Endothelial cell of umbilical vein (primary cell): Measurements from ENCODE around the gene PER1. TPM values are rescaled to one million over a fixed set of nuclear protein-coding genes. Genes with fewer than 3 reads are reported as not detected.

ENCODE experiments used
- BruUV-seq: library from RNA; stranded (reverse); fragments of 400-500 nt; replicated peaks from 2 replicates; lab custom pipeline; 2021; lab: Mats Ljungman, UMichigan
- CTCF ChIA-PET: fragments of 300-600, 350-600 bp; sonication (Branson Sonifier 250); formaldehyde crosslinking; loops from one replicate; lab custom pipeline; 2021; ENCODE audit warnings: antibody characterized with exemption, inconsistent platforms; lab: Charles Lee
- POLR2A ChIA-PET: fragments of 300-600, 350-600 bp; sonication (Branson Sonifier 250); formaldehyde crosslinking; loops from one replicate; lab custom pipeline; 2021; ENCODE audit warnings: antibody characterized with exemption, inconsistent platforms; lab: Charles Lee
- DNase-seq: peaks from one replicate; pipeline ENCODE4 v3.0.0-alpha.2; 2011; ENCODE audit warnings: low read depth, low spot score
- FAIRE-seq: peaks from 2 replicates; lab custom pipeline; 2011; peaks lifted over from hg19 to GRCh38; lab: Jason Lieb, UNC
- H2AFZ ChIP-seq: 2 replicates; pipeline ENCODE4 v1.6.0; 2012; ENCODE audit warnings: low read depth, low read length, control low read depth, inconsistent platforms
- H3K27ac ChIP-seq: 2 replicates; pipeline ENCODE4 v1.5.1; 2011; ENCODE audit warnings: low read depth, mild to moderate bottlenecking, control low read depth, low read length, moderate library complexity; ENCODE audit not compliant: insufficient read depth
- H3K27me3 ChIP-seq, 2 experiments: 2 replicates each; pipeline versions ENCODE4 v1.6.0 to v1.6.1; 2011; ENCODE audit warnings: low read length in 2 of 2, mixed read lengths in 1 of 2; ENCODE audit not compliant: control insufficient read depth in 2 of 2, insufficient read depth in 2 of 2
- H3K36me3 ChIP-seq, 2 experiments: 2 replicates in 1 of 2; 3 replicates in 1 of 2; pipeline ENCODE4 v1.5.1; 2011; ENCODE audit warnings: low read length in 2 of 2, mild to moderate bottlenecking in 1 of 2, moderate library complexity in 1 of 2; ENCODE audit not compliant: control insufficient read depth in 2 of 2, insufficient read depth in 2 of 2; ENCODE audit errors: extremely low read depth in 1 of 2
- H3K4me1 ChIP-seq: 3 replicates; pipeline ENCODE4 v1.5.1; 2011; ENCODE audit warnings: mild to moderate bottlenecking, low read length; ENCODE audit not compliant: control insufficient read depth, insufficient read depth; ENCODE audit errors: extremely low read depth
- H3K4me2 ChIP-seq: 2 replicates; pipeline ENCODE4 v1.6.1; 2011; ENCODE audit warnings: low read length, control low read depth, mixed read lengths; ENCODE audit not compliant: insufficient read depth
- H3K4me3 ChIP-seq, 3 experiments: fragments of 200-600 bp in 1 of 3; sonication (generic), shearing (Covaris generic) in 1 of 3; replicated peaks in 1 of 3; 2 replicates each; pipeline ENCODE4 v1.5.1; 2011 to 2016; ENCODE audit warnings: control low read depth in 3 of 3, low read length in 3 of 3, mild to moderate bottlenecking in 2 of 3, inconsistent platforms in 1 of 3, low read depth in 1 of 3, moderate library complexity in 1 of 3; ENCODE audit not compliant: insufficient read depth in 1 of 3
- H3K79me2 ChIP-seq: 2 replicates; pipeline ENCODE4 v1.6.0; 2012; ENCODE audit warnings: low read length, inconsistent platforms; ENCODE audit not compliant: control insufficient read depth, insufficient read depth
- H3K9ac ChIP-seq: replicated peaks from 2 replicates; pipeline ENCODE3; 2011; ENCODE audit warnings: low read length, control low read depth; ENCODE audit not compliant: insufficient read depth; ENCODE audit errors: extremely low read depth
- H3K9me1 ChIP-seq: replicated peaks from 3 replicates; pipeline ENCODE4 v1.6.0; 2011; ENCODE audit warnings: mild to moderate bottlenecking, low read length; ENCODE audit not compliant: control insufficient read depth, insufficient read depth; ENCODE audit errors: extremely low read depth
- H3K9me3 ChIP-seq: replicated peaks from 2 replicates; pipeline ENCODE4 v1.5.1; 2012; ENCODE audit warnings: low read length, inconsistent platforms; ENCODE audit not compliant: control insufficient read depth, insufficient read depth
- H4K20me1 ChIP-seq: replicated peaks from 2 replicates; pipeline ENCODE3; 2011; ENCODE audit warnings: mild to moderate bottlenecking, low read length; ENCODE audit not compliant: control insufficient read depth, insufficient read depth; ENCODE audit errors: extremely low read depth
- CTCF ChIP-seq, 2 donors: IDR thresholded peaks; 1 replicate in 1 of 2; 2 replicates in 1 of 2; pipeline ENCODE4 v1.5.1; 2011; ENCODE audit warnings: low read length in 2 of 2, mild to moderate bottlenecking in 2 of 2, moderate library complexity in 2 of 2, control low read depth in 1 of 2, inconsistent platforms in 1 of 2, low read depth in 1 of 2; ENCODE audit not compliant: insufficient read depth in 1 of 2; ENCODE audit errors: extremely low read depth in 1 of 2
- EZH2 ChIP-seq: IDR thresholded peaks from 2 replicates; pipeline ENCODE4 v1.6.1; 2012; ENCODE audit warnings: borderline replicate concordance, low read depth, mild to moderate bottlenecking, moderate library complexity, low read length, inconsistent platforms; ENCODE audit not compliant: severe bottlenecking
- FOS ChIP-seq: IDR thresholded peaks from 2 replicates; pipeline ENCODE4 v1.6.1; 2011; ENCODE audit warnings: mild to moderate bottlenecking, low read length, moderate library complexity, borderline replicate concordance; ENCODE audit not compliant: insufficient read depth
- GATA2 ChIP-seq: IDR thresholded peaks from 2 replicates; pipeline ENCODE4 v1.7.0; 2011; ENCODE audit warnings: low read depth, mild to moderate bottlenecking, moderate library complexity, mixed read lengths, low read length; ENCODE audit not compliant: insufficient read length, insufficient read depth
- JUN ChIP-seq: IDR thresholded peaks from 2 replicates; pipeline ENCODE4 v1.6.1; 2011; ENCODE audit warnings: borderline replicate concordance, low read depth; ENCODE audit not compliant: insufficient read length, insufficient read depth
- MAX ChIP-seq: IDR thresholded peaks from 2 replicates; pipeline ENCODE4 v1.6.1; 2011; ENCODE audit not compliant: insufficient read depth, insufficient read length
- MYC ChIP-seq: IDR thresholded peaks from one replicate; pipeline ENCODE4 v1.6.1; 2011; ENCODE audit warnings: mild to moderate bottlenecking, low read depth, low read length
- POLR2A ChIP-seq: IDR thresholded peaks from 2 replicates; pipeline ENCODE4 v1.6.1; 2012; ENCODE audit warnings: low read depth, mild to moderate bottlenecking, control low read depth, low read length
- POLR2AphosphoS5 ChIP-seq: IDR thresholded peaks from 2 replicates; pipeline ENCODE4 v1.6.1; 2012; ENCODE audit warnings: low read depth, mild to moderate bottlenecking, control low read depth, low read length, moderate library complexity; ENCODE audit not compliant: insufficient read depth
- dilution Hi-C: fragments of 300-500 bp; cut with MboI; formaldehyde crosslinking; loops from one replicate; pipeline ENCODE4 v1.15.0; 2019; ENCODE audit warnings: low sequenced_read_pairs; ENCODE audit not compliant: extremely low pct_ligation_motif_present
- intact Hi-C: fragments of 100-400 bp; cut with micrococcal nuclease; formaldehyde crosslinking; loops from one replicate; pipeline ENCODE4 v1.10.0; 2022
- polyA plus RNA-seq, 4 experiments: library from polyadenylated mRNA; depleted of rRNA in 3 of 4; stranded (reverse) in 3 of 4; unstranded in 1 of 4; fragments of >200 nt; gene quantifications; 2 replicates each; pipeline versions ENCODE4 v1.2.1 to v1.2.3, GENCODE V29; 2011 to 2012; ENCODE audit warnings: missing spikeins in 1 of 4
- total RNA-seq: library from RNA; stranded (reverse); gene quantifications from 2 replicates; pipeline ENCODE4 v1.2.3, GENCODE V29; 2021

PER1 gene
- total and polyA plus RNA-seq, 2 donors (not counting 3 experiments of a cell fraction or from before 2014, with no cell fraction given) = 12.1 to 32.1 TPM

GRCh38 chr17:8189711-8190477, 37.7 kb upstream of the PER1 start, which contains the start of gene BORCS6:
TSS of gene BORCS6 (minus strand) at chr17:8190180. CDS start at chr17:8190140, 40 bp downstream.
- H3K79me2 ChIP-seq = peaks cover 8% of the 10 kb centered on the region
- intact Hi-C loops = no loop called here
- BruUV-seq = TSS peak; percentile 38
- FAIRE-seq = peak; percentile 96
- dilution Hi-C loops = no loop called here
- H3K9me1 ChIP-seq = no peaks in the 10 kb centered on the region
- no peaks in the 10 kb centered on the region for H3K36me3 ChIP-seq
- peak within 1 kb of the TSS; percentile 78 for H2AFZ ChIP-seq
- H3K4me1 ChIP-seq = peaks cover 27% of the 10 kb centered on the region
- H3K9ac ChIP-seq = peak within 1 kb of the TSS; percentile 79
- H3K4me3 ChIP-seq = peak within 1 kb of the TSS; percentile 45 to 66 (median 49)
- DNase-seq = peak; percentile 98
- no peak for TF ChIP-seq MYC
- no peak for TF ChIP-seq EZH2
- no peak for TF ChIP-seq POLR2A
- TF ChIP-seq CTCF (IDR thresholded peaks at IDR 0.05; ENCODE audit: extremely low read depth in 1 of 2, insufficient read depth in 1 of 2, low read depth in 1 of 2, low read length in 2 of 2) = peak in 1 of 2 donors; percentile 5
- no peak for TF ChIP-seq GATA2
- TF ChIP-seq POLR2AphosphoS5 = peak; percentile 27
- no peak for TF ChIP-seq FOS
- TF ChIP-seq MAX = peak; percentile 73
- no peak for TF ChIP-seq JUN
- H3K9me3 ChIP-seq = no peaks in the 10 kb centered on the region
- H4K20me1 ChIP-seq = no peaks in the 10 kb centered on the region
- POLR2A ChIA-PET = interaction anchor here (0.6 to 1.4 kb wide), 6 partner anchors 9 to 58 kb away, joined by 3 to 16 read pairs (median 4); partner anchors contain the start of genes AURKB and CTC1
- CTCF ChIA-PET = interaction anchor here (0.5 to 4.3 kb wide), 10 partner anchors 10 to 473 kb away, joined by 3 to 34 read pairs (median 4); partner anchors contain the start of gene AURKB
- no peaks in the 10 kb centered on the region for H3K27me3 ChIP-seq
- peak within 1 kb of the TSS; percentile 71 for H3K4me2 ChIP-seq
- H3K27ac ChIP-seq = peak within 1 kb of the TSS; percentile 65
